Measurements from ENCODE around the gene SLC25A18. TPM values are rescaled to one million over a fixed set of nuclear protein-coding genes. Genes with fewer than 3 reads are reported as not detected.

The SLC25A18 gene
- total and polyA plus RNA-seq, 2 of the 4 experiments (the other 2 are of a cell fraction) = 0.05 TPM; not detected in 1

GRCh38 chr22:17631076-17631565 lies 67.8 kb downstream of the SLC25A18 start:
- H3K9ac ChIP-seq (ENCODE audit: low read depth, low read length) = no peak overlapping the region
- ChIA-PET CTCF (no interaction called here), POLR2A (ENCODE audit: unreplicated experiment) (interaction anchor here (0.6 kb wide), 1 partner anchor 447 kb away, joined by 4 read pairs; the partner anchor contains the start of gene PEX26)
- no peak overlapping the region for H3K4me3 ChIP-seq (ENCODE audit: insufficient read depth, low read depth, low read length)
- H3K23ac ChIP-seq (ENCODE audit: low read depth, low read length) = no peak overlapping the region
- no TSS peak for BruUV-seq (replicated peaks)
- no peak overlapping the region for H2AK5ac ChIP-seq (ENCODE audit: low read depth, low read length)
- no peak overlapping the region for H2BK15ac ChIP-seq (ENCODE audit: low read depth, low read length)
- DNase-seq = no peak
- no peak overlapping the region; the same call in 1 of the 2 replicates for H2BK20ac ChIP-seq (ENCODE audit: low read depth, low read length)
- TF ChIP-seq CEBPB (IDR thresholded peaks at IDR 0.05; ENCODE audit: low read depth, low read length) = no peak
- no peak for TF ChIP-seq CTCF (conservative IDR thresholded peaks at IDR 0.05; ENCODE audit: low read depth, low read length)
- TF ChIP-seq RCOR1 (IDR thresholded peaks at IDR 0.05; ENCODE audit: insufficient replicate concordance, low read length) = no peak
- TF ChIP-seq CHD1 (IDR thresholded peaks at IDR 0.05; ENCODE audit: low read depth, low read length) = no peak
- no peak for TF ChIP-seq ELK1 (IDR thresholded peaks at IDR 0.05; ENCODE audit: borderline replicate concordance, low read depth, low read length)
- TF ChIP-seq POLR2A (IDR thresholded peaks at IDR 0.05; ENCODE audit: low read depth, low read length) = no peak
- TF ChIP-seq SMC3 (IDR thresholded peaks at IDR 0.05; ENCODE audit: low read depth, low read length) = no peak
- TF ChIP-seq MAFK (IDR thresholded peaks at IDR 0.05; ENCODE audit: low read depth, low read length) = no peak
- no peak for TF ChIP-seq BHLHE40 (IDR thresholded peaks at IDR 0.05; ENCODE audit: low read depth, low read length)
- no peak for TF ChIP-seq FOS (IDR thresholded peaks at IDR 0.05; ENCODE audit: low read depth, low read length)
- TF ChIP-seq NFE2L2 (IDR thresholded peaks at IDR 0.05; ENCODE audit: low read depth, low read length) = no peak
- TF ChIP-seq RAD21 (IDR thresholded peaks at IDR 0.05; ENCODE audit: low read length) = no peak
- TF ChIP-seq MXI1 (IDR thresholded peaks at IDR 0.05; ENCODE audit: borderline replicate concordance, low read depth, low read length) = no peak
- TF ChIP-seq MAZ (IDR thresholded peaks at IDR 0.05; ENCODE audit: borderline replicate concordance, low read depth, low read length) = no peak
- no peak for TF ChIP-seq USF2 (IDR thresholded peaks at IDR 0.05; ENCODE audit: low read depth, low read length)
- no peak for TF ChIP-seq RFX5 (IDR thresholded peaks at IDR 0.05; ENCODE audit: low read depth, low read length)
- dilution Hi-C loops (cut with HindIII; ENCODE audit: low sequenced_read_pairs, unreplicated experiment) (no loop called here), intact Hi-C loops (cut with micrococcal nuclease) (no loop called here), in situ Hi-C loops (cut with MboI; ENCODE audit: low sequenced_read_pairs) (no loop called here)
- H3K9me1 ChIP-seq (ENCODE audit: insufficient read depth, low read length) = no peaks in the 10 kb centered on the region; the same call in 1 of the 2 replicates
- peaks cover 8 to 38% of the 10 kb centered on the region in 2 experiments for H3K79me1 ChIP-seq (ENCODE audit: low read depth in 1 of 2, low read length in 2 of 2)
- no peak overlapping the region for H3K4ac ChIP-seq (ENCODE audit: low read depth, low read length)
- H4K91ac ChIP-seq (ENCODE audit: insufficient read depth, low read depth, low read length) = no peak overlapping the region
- no peak overlapping the region for H3K18ac ChIP-seq (ENCODE audit: low read depth, low read length)
- H3K56ac ChIP-seq (ENCODE audit: extremely low read depth, insufficient read depth, low read length) = no peak overlapping the region
- no peak for ATAC-seq (ENCODE audit: low read depth)
- no peaks in the 10 kb centered on the region for H4K20me1 ChIP-seq (ENCODE audit: insufficient read depth, low read length)
- H4K8ac ChIP-seq (ENCODE audit: low read depth in 2 of 2, low read length in 2 of 2) = peak overlapping the region in 1 of 2 experiments; percentile 25; a peak in 1 of 4 replicates
- no peak overlapping the region for H2BK120ac ChIP-seq (ENCODE audit: low read depth, low read length)
- H2AK9ac ChIP-seq (replicated peaks; ENCODE audit: low read depth, low read length, poor library complexity) = no peak overlapping the region
- no peaks in the 10 kb centered on the region for H3K9me3 ChIP-seq (ENCODE audit: control insufficient read depth, insufficient read depth, low read length)
- H3K27me3 ChIP-seq (ENCODE audit: control insufficient read depth, insufficient read depth, low read length) = no peaks in the 10 kb centered on the region
- no peak overlapping the region for H3K14ac ChIP-seq (replicated peaks; ENCODE audit: low read depth, low read length)
- no peak overlapping the region for H2AFZ ChIP-seq (replicated peaks; ENCODE audit: low read length, poor library complexity)
- peaks cover 2% of the 10 kb centered on the region for H3K4me1 ChIP-seq (ENCODE audit: control insufficient read depth, insufficient read depth, low read length)
- no peak overlapping the region for H2BK5ac ChIP-seq (ENCODE audit: low read depth, low read length, poor library complexity, severe bottlenecking)
- no peak overlapping the region for H3K27ac ChIP-seq (ENCODE audit: insufficient read depth, low read length)
- H3K4me2 ChIP-seq (ENCODE audit: low read depth, low read length) = no peak overlapping the region
- WGBS, 2 experiments (ENCODE audit: extremely low coverage in 2 of 2, insufficient read length in 1 of 2) = 100% methylated on average over 2 of the region's 9 CpGs; no CpG with 5 or more reads in 1 of the 2 experiments
- no peak overlapping the region for H4K5ac ChIP-seq (ENCODE audit: low read depth, low read length)
- H3K36me3 ChIP-seq (ENCODE audit: control insufficient read depth, insufficient read depth, low read length) = peaks cover 1% of the 10 kb centered on the region

Data from IMR-90 (cell line).